ENCODE measurements around the gene HNRNPA0. TPM values are rescaled to one million over a fixed set of nuclear protein-coding genes. Genes with fewer than 3 reads are reported as not detected.

The HNRNPA0 gene
- total RNA-seq, 1 experiment from 2014 or later = 68.5 TPM

GRCh38 chr5:137708796-137709559 lies 45.2 kb downstream of the HNRNPA0 start:
- Histone ChIP-seq H3K9me3 (ENCODE audit: control insufficient read depth, low read depth, low read length) (no peaks in the 10 kb centered on the region), H2BK5ac (ENCODE audit: insufficient read length, low read length) (no peak overlapping the region), H3T11ph (ENCODE audit: low read length) (no peak overlapping the region), H3K4ac (ENCODE audit: low read depth, low read length) (no peak overlapping the region), H3K9ac (ENCODE audit: extremely low read depth, insufficient read length, low read length) (no peak overlapping the region), H3K27ac (ENCODE audit: insufficient read length, low read depth, low read length) (no peak overlapping the region), H2AFZ (ENCODE audit: low read length) (no peak overlapping the region), H3K56ac (ENCODE audit: insufficient read length, low read depth, low read length) (no peak overlapping the region), H3K23me2 (ENCODE audit: insufficient read length, low read depth, low read length, poor library complexity, severe bottlenecking) (no peaks in the 10 kb centered on the region), H3K14ac (ENCODE audit: insufficient read depth, low read length) (no peak overlapping the region), H3K23ac (ENCODE audit: insufficient read length, low read depth, low read length) (no peak overlapping the region), H3K27me3 (ENCODE audit: insufficient read depth, low read length) (no peaks in the 10 kb centered on the region), H2BK20ac (ENCODE audit: low read depth, low read length, poor library complexity, severe bottlenecking) (no peak overlapping the region), H2AK5ac (ENCODE audit: insufficient read length, low read length) (no peak overlapping the region), H4K20me1 (ENCODE audit: control insufficient read depth, insufficient read depth, insufficient read length) (no peaks in the 10 kb centered on the region), H2BK12ac (ENCODE audit: insufficient read length, low read depth, low read length) (no peak overlapping the region), H3K4me2 (ENCODE audit: insufficient read depth, insufficient read length, low read length) (no peak overlapping the region), H4K8ac (replicated peaks; ENCODE audit: insufficient read length, low read depth, low read length) (no peak overlapping the region), H4K91ac (ENCODE audit: insufficient read length, low read depth, low read length) (no peak overlapping the region), H2BK15ac (ENCODE audit: low read depth, low read length) (no peak overlapping the region), H2BK120ac (ENCODE audit: low read depth, low read length, poor library complexity, severe bottlenecking) (no peak overlapping the region), H3K79me1 (ENCODE audit: insufficient read depth, low read depth, low read length, poor library complexity, severe bottlenecking) (no peaks in the 10 kb centered on the region), H3K4me1 (ENCODE audit: insufficient read depth, low read length) (no peaks in the 10 kb centered on the region), H3K18ac (ENCODE audit: insufficient read length, low read depth, low read length) (no peak overlapping the region), H4K5ac (ENCODE audit: insufficient read length, low read depth, low read length) (no peak overlapping the region), H3K79me2 (ENCODE audit: insufficient read depth, low read length) (no peaks in the 10 kb centered on the region)
- no peak for DNase-seq
- Mint-ChIP-seq H3K27ac (no peak overlapping the region; a peak in 1 of 7 replicates), H3K36me3 (ENCODE audit: insufficient read depth in 1 of 3, low read depth in 3 of 3) (peaks cover 16 to 38% (median 31%) of the 10 kb centered on the region in 3 experiments), H3K27me3 (ENCODE audit: low read depth) (no peaks in the 10 kb centered on the region), H3K4me3 (no peak overlapping the region), H3K4me1 (no peaks in the 10 kb centered on the region), H3K9me3 (peaks cover 8 to 11% of the 10 kb centered on the region in 2 experiments)
- no CpG with 5 or more reads among the region's 3 CpGs for WGBS (ENCODE audit: extremely low coverage, insufficient read length, low lambda C conversion rate)
- TF ChIP-seq CTCF (conservative IDR thresholded peaks at IDR 0.05) = no peak
